GM15510 (cell line): ENCODE measurements around the gene DAPK1.

ENCODE experiments used
- POLR2A ChIP-seq: IDR thresholded peaks from 3 replicates; pipeline ENCODE4 v1.6.1; 2011; ENCODE audit warnings: borderline replicate concordance; ENCODE audit not compliant: insufficient read length; ENCODE audit errors: extremely low read depth

DAPK1 gene

GRCh38 chr9:87594662-87595061, 97.0 kb downstream of the DAPK1 start:
- no peak for TF ChIP-seq POLR2A

- no peak for TF ChIP-seq POLR2A
Measured at GRCh38 chr9:87595610-87596009, 97.9 kb downstream of the DAPK1 start.

- no peak for TF ChIP-seq POLR2A
Measured at GRCh38 chr9:87596862-87597261, 99.2 kb downstream of the DAPK1 start.

- TF ChIP-seq POLR2A = no peak
Measured at GRCh38 chr9:87597710-87598443, 100.2 kb downstream of the DAPK1 start.

GRCh38 chr9:87599901-87600610, 102.4 kb downstream of the DAPK1 start:
- no peak for TF ChIP-seq POLR2A

GRCh38 chr9:87601176-87601575, 103.5 kb downstream of the DAPK1 start:
- TF ChIP-seq POLR2A = no peak

- TF ChIP-seq POLR2A = no peak
Measured at GRCh38 chr9:87601595-87601994, 103.9 kb downstream of the DAPK1 start.

GRCh38 chr9:87602933-87603643, 105.4 kb downstream of the DAPK1 start:
- TF ChIP-seq POLR2A = no peak

GRCh38 chr9:87603854-87604490, 106.3 kb downstream of the DAPK1 start:
- no peak for TF ChIP-seq POLR2A

- TF ChIP-seq POLR2A = no peak
Measured at GRCh38 chr9:87604886-87605588, 107.4 kb downstream of the DAPK1 start.

GRCh38 chr9:87605676-87606075, 108.0 kb downstream of the DAPK1 start:
- TF ChIP-seq POLR2A = no peak

- TF ChIP-seq POLR2A = no peak
Measured at GRCh38 chr9:87606841-87607521, 109.3 kb downstream of the DAPK1 start.

GRCh38 chr9:87607859-87608258, 110.2 kb downstream of the DAPK1 start:
- no peak for TF ChIP-seq POLR2A

- no peak for TF ChIP-seq POLR2A
Measured at GRCh38 chr9:87609002-87609401, 111.3 kb downstream of the DAPK1 start.

GRCh38 chr9:87609486-87609885, 111.8 kb downstream of the DAPK1 start:
- TF ChIP-seq POLR2A = no peak
